ENCODE results near the gene MAP6D1.

Gene MAP6D1

DNA sequence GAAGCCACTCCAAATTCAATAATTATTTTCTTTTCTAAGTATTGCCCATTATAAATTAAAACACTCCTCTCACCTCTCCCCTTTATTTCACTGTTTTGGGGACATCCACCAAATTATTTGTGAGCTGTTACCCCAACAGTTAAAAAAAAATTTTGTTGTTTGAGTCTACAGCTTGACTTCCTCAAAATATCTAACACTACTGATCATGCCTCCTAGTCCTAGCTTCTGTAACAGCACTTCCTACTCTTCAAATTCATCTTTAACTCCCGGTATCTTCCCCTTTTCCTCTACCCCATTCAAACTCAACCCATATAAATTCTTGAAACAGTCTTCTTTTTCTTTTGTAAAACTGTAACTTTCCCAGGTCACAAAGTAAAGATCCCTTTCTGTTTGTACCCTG is 43.4 kb upstream of the MAP6D1 start:
- no peak for TF ChIP-seq RAD21 (IDR thresholded peaks at IDR 0.05; ENCODE audit: low read depth)
- TF ChIP-seq NFIC (IDR thresholded peaks at IDR 0.05), result no peak
- TF ChIP-seq YY1 (IDR thresholded peaks at IDR 0.05; ENCODE audit: low read depth), result no peak
- TF ChIP-seq TCF12 (IDR thresholded peaks at IDR 0.05; ENCODE audit: low read depth), result no peak

DNA sequence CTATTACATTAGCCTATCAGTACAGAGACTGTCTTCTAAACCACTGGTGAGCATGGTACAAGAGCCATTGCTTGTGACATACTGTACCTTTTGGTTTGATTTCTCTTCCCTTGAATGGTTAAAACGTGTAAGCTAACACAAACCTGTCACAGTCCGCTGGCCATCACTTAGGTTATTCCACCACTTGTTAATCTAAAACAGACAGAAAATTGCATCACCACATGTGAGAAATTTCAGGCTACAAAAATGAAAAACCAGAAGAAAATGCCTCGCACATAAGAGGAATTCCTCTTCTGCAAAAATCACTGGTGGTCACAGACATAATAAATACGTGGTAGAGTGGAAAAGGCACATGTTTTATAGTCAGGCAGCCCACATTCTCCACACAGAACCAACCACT is 37.2 kb upstream of the MAP6D1 start:
- TF ChIP-seq ZBTB7A (IDR thresholded peaks at IDR 0.05; ENCODE audit: low read depth) (no peak), EGR1 (IDR thresholded peaks at IDR 0.05) (no peak), RAD21 (IDR thresholded peaks at IDR 0.05; ENCODE audit: low read depth) (no peak), NFIC (IDR thresholded peaks at IDR 0.05) (no peak)
- TF ChIP-seq, protein P1, sequence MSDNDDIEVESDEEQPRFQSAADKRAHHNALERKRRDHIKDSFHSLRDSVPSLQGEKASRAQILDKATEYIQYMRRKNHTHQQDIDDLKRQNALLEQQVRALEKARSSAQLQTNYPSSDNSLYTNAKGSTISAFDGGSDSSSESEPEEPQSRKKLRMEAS (IDR thresholded peaks at IDR 0.05), result no peak

DNA sequence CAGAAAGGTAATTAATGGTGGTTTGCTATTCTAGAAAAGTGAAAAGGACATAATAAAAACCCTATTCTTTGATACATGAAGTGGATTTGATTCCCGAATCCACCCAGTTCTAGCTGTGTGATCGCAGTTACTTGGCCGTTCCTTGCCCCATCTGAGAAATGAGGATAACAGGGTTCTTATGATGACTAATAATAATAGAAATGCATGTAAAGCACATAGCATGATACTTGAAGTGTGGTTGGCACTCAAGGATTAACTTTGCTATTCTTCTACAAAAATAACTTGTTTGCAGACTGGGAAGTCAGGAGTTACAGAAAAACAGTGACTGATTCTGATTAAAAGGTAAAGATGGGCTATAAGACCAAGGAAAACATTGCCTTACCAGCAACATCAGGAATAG is 32.5 kb upstream of the MAP6D1 start:
- TF ChIP-seq, protein P1 (IDR thresholded peaks at IDR 0.05), result no peak
- TF ChIP-seq CREB1 (IDR thresholded peaks at IDR 0.05; ENCODE audit: low read depth) (no peak), YY1 (IDR thresholded peaks at IDR 0.05; ENCODE audit: low read depth) (no peak), TEAD4 (IDR thresholded peaks at IDR 0.05) (no peak), TAF1 (IDR thresholded peaks at IDR 0.05; ENCODE audit: low read depth) (no peak), EGR1 (IDR thresholded peaks at IDR 0.05) (no peak), CEBPB (IDR thresholded peaks at IDR 0.05) (no peak), TCF12 (IDR thresholded peaks at IDR 0.05; ENCODE audit: low read depth) (no peak), NFIC (IDR thresholded peaks at IDR 0.05) (no peak), ZBTB7A (IDR thresholded peaks at IDR 0.05; ENCODE audit: low read depth) (no peak), RAD21 (IDR thresholded peaks at IDR 0.05; ENCODE audit: low read depth) (no peak), EP300 (IDR thresholded peaks at IDR 0.05; ENCODE audit: borderline replicate concordance) (no peak)
- TF ChIP-seq, protein P2, sequence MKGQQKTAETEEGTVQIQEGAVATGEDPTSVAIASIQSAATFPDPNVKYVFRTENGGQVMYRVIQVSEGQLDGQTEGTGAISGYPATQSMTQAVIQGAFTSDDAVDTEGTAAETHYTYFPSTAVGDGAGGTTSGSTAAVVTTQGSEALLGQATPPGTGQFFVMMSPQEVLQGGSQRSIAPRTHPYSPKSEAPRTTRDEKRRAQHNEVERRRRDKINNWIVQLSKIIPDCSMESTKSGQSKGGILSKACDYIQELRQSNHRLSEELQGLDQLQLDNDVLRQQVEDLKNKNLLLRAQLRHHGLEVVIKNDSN (IDR thresholded peaks at IDR 0.05), result no peak
- TF ChIP-seq, protein P3, sequence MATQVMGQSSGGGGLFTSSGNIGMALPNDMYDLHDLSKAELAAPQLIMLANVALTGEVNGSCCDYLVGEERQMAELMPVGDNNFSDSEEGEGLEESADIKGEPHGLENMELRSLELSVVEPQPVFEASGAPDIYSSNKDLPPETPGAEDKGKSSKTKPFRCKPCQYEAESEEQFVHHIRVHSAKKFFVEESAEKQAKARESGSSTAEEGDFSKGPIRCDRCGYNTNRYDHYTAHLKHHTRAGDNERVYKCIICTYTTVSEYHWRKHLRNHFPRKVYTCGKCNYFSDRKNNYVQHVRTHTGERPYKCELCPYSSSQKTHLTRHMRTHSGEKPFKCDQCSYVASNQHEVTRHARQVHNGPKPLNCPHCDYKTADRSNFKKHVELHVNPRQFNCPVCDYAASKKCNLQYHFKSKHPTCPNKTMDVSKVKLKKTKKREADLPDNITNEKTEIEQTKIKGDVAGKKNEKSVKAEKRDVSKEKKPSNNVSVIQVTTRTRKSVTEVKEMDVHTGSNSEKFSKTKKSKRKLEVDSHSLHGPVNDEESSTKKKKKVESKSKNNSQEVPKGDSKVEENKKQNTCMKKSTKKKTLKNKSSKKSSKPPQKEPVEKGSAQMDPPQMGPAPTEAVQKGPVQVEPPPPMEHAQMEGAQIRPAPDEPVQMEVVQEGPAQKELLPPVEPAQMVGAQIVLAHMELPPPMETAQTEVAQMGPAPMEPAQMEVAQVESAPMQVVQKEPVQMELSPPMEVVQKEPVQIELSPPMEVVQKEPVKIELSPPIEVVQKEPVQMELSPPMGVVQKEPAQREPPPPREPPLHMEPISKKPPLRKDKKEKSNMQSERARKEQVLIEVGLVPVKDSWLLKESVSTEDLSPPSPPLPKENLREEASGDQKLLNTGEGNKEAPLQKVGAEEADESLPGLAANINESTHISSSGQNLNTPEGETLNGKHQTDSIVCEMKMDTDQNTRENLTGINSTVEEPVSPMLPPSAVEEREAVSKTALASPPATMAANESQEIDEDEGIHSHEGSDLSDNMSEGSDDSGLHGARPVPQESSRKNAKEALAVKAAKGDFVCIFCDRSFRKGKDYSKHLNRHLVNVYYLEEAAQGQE (IDR thresholded peaks at IDR 0.05; ENCODE audit: low read depth), result no peak

DNA sequence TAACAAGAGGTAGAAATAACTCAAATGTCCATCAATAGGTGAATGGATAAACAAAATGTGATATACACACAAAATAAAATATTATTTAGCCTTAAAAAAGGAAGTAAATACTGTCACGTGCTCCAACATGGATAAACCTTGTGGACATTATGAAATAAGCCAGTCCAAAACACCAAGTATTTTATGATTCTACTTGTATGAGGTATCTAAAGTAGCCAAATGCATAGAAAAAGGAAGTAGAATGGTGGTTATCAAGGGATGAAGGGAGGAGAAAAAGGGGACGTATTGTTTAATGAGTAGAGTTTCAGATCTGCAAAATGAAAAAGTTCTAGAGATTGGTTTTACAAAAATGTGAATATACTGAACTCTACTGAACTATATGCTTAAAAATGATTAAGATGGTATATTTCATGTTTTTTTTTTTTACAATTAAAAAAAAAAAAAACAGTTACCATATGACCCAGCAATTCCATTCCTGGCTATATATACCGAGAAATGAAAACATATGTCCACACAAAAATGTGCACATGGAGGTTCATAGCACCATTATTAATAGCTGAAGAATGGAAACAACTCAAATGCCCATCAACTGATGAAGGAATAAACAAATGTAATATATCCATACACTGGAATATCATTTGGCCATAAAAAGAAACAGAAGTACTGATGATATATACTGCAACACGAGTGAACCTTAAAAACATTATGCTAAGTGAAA is 29.1 kb upstream of the MAP6D1 start:
- TF ChIP-seq RAD21 (IDR thresholded peaks at IDR 0.05; ENCODE audit: low read depth), result no peak
- TF ChIP-seq, protein P3 (IDR thresholded peaks at IDR 0.05; ENCODE audit: low read depth), result no peak
- no peak for TF ChIP-seq CEBPB (IDR thresholded peaks at IDR 0.05)
- TF ChIP-seq ZBTB7A (IDR thresholded peaks at IDR 0.05; ENCODE audit: low read depth), result no peak
- TF ChIP-seq EGR1 (IDR thresholded peaks at IDR 0.05), result no peak
- TF ChIP-seq YY1 (IDR thresholded peaks at IDR 0.05; ENCODE audit: low read depth), result no peak
- TF ChIP-seq, protein P2 (IDR thresholded peaks at IDR 0.05), result no peak
- TF ChIP-seq CREB1 (IDR thresholded peaks at IDR 0.05; ENCODE audit: low read depth), result no peak
- no peak for TF ChIP-seq TEAD4 (IDR thresholded peaks at IDR 0.05)
- TF ChIP-seq TAF1 (IDR thresholded peaks at IDR 0.05; ENCODE audit: low read depth), result no peak
- no peak for TF ChIP-seq FOXM1 (IDR thresholded peaks at IDR 0.05; ENCODE audit: borderline replicate concordance, low read depth)
- TF ChIP-seq NFIC (IDR thresholded peaks at IDR 0.05), result no peak
- TF ChIP-seq, protein P1 (IDR thresholded peaks at IDR 0.05), result no peak
- no peak for TF ChIP-seq TCF12 (IDR thresholded peaks at IDR 0.05; ENCODE audit: low read depth)
- TF ChIP-seq EP300 (IDR thresholded peaks at IDR 0.05; ENCODE audit: borderline replicate concordance), result no peak

DNA sequence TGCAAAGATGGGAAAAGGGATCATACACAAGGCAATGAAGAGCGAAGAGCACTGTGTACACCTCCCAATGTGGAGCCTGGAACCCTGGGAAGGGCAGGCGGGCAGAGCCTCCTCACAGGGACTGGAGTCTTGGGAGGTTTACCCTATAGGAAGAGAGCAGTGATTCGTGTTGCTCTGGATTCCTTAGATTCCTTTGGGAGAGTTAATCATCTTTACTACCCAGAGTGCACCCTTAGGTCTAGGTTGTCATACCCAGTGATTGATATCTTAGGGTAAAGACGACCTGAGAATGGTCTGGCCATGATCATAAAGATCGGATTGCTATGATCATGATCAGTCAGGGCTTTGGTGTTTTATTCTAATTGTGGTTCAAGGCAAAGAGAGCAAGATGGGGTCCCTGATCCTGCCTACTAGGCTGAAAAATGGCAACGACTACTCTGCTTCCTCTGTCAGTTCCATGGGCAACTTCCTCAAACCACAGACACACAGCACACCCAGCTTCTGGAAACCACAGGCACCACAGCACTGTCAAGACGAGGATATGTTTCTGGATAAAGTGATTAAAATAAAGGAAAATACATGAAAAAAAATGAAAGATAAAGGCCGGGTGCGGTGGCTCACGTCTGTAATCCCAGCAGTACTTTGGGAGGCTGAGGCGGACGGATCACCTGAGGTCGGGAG is 20.4 kb upstream of the MAP6D1 start:
- TF ChIP-seq, protein P3 (IDR thresholded peaks at IDR 0.05; ENCODE audit: low read depth), result no peak
- TF ChIP-seq TEAD4 (IDR thresholded peaks at IDR 0.05), result 0 out of 2 replicates have a peak, but pooled peaks have one; percentile 13
